Hindlimb muscle (tissue), 1 donor: ENCODE measurements around the gene CSPG5. TPM values are rescaled to one million over a fixed set of nuclear protein-coding genes. Genes with fewer than 3 reads are reported as not detected.

Experiments used
- DNase-seq: peaks from one replicate; pipeline ENCODE4 v3.0.0-alpha.2; 2013
- polyA plus RNA-seq: library from polyadenylated mRNA; unstranded; fragments of 120-200 nt; gene quantifications from one replicate; pipeline ENCODE4 v1.2.1, GENCODE V29; 2013; ENCODE audit not compliant: insufficient read length

The CSPG5 gene
- polyA plus RNA-seq, 1 donor: 1.6 TPM

DNA sequence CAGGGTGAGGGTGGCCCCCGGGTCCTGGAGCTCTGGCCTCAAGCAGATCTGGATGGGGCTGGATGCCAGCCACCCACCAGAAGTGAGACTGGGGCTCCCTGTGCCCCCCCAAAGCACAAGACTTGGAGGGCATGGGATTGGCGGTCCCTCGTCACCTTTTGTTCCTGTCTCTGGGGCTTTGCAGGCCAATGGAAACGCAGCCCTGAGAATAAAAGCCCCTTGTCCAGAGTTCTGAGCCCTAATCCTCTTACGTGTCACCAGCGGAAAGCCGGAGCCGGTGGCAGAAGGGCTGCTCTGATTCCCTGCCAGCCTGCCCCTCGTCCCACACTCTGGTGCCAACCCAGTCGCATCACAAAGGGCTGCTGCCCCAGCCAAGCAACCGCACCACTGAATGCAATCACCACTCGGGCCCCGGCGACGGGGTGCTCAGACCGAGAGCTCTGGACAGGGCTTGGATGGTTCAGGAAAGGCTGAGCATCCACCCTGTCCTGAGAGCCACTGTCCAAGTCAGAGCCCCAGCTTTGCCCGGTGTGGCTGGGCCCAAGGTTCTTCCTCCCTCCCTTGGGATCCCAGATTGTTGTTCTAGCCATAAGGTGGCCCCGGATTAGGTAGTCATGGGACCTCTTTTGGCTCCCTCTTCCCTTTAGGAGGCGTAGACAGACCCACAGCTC lies 42.3 kb downstream of the CSPG5 start:
- no peak for DNase-seq

DNA sequence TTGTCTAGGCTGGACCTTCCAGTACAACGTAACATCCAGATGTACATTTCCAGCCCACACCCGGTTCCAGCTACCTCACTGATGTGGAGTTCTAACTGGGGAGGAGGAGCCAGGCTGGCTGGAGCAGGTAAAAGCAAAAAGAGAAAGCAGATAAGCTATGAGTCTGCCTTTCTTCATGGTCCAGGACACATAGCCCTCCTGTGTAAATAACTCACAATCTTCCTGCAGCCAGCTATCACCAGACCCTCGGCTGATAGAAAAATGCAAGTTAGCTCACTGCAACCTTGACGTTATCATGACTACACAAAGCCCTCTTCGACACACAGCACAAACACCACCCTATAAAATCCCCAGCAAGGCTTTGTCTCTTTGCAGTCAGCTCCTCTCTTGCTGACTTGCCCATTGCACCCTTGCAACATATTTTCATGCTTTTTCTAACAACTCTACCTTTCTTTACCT lies 44.6 kb downstream of the CSPG5 start:
- no peak for DNase-seq

DNA sequence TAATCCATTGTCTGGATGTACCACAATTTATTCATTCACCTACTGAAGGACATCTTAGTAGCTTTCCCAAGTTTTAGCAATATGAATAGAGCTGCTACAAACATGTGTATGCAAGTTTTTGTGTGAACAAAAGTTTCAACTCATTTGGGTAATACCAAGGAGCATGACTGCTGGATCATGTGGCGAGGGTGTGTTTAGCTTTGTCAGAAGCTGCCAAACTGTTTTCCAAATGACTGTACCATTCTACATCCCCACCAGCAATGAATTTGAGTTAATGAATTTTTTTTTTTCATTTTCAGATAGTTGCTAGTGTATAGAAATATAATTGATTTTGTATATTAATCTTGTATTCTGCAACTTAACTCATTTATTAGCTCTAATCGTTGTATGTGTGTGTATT lies 45.2 kb downstream of the CSPG5 start:
- DNase-seq: no peak

DNA sequence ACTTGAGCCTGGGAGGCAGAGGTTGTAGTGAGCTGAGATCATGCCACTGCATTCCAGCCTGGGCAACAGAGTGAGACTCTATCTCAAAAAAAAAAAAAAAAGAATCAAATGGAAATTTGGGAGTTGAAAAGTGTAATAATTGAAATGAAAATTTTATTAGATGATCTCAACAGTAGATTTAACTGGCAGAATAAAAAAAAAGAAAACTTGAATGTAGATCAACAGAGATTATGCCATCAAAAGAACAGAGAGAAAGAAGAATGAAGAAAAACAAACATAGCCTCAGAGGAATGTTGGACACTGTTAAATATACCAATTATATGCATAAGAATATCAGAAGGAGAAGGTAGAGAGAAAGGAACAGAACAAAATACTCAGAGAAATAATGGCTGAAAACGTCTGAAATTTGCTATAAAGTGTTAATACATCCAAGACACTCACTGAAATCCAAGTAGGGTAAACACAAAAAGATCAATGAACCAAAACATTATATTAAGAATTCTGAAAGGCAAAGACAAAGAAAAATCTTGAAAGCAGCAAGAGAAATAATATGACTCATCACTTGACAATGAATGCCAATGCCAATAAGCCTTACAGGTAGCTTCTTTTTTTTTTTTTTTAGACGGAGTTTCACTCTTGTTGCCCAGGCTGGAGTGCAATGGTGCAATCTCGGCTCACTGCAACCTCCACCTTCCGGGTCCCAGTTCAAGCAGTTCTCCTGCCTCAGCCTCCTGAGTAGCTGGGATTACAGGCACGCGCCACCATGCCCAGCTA lies 50.5 kb downstream of the CSPG5 start:
- no peak for DNase-seq

DNA sequence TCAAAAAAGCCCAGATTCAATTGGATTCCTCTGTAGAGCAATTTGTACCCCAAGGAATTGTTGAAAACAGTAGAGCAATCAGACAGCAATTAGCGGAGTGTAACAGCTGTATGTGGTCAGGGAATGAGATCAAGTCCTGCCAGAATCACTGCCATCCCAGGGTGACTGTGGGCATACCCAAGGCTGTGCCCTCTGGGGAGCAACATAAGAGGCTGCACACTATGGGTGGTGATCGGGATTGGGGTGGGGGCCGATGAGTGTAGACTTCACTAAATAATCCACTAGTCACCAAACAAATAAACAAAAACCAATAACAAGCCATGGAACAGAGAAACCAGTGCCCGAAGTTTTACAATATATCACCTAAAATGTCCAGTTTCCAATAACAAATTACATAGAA lies 53.0 kb downstream of the CSPG5 start:
- no peak for DNase-seq

DNA sequence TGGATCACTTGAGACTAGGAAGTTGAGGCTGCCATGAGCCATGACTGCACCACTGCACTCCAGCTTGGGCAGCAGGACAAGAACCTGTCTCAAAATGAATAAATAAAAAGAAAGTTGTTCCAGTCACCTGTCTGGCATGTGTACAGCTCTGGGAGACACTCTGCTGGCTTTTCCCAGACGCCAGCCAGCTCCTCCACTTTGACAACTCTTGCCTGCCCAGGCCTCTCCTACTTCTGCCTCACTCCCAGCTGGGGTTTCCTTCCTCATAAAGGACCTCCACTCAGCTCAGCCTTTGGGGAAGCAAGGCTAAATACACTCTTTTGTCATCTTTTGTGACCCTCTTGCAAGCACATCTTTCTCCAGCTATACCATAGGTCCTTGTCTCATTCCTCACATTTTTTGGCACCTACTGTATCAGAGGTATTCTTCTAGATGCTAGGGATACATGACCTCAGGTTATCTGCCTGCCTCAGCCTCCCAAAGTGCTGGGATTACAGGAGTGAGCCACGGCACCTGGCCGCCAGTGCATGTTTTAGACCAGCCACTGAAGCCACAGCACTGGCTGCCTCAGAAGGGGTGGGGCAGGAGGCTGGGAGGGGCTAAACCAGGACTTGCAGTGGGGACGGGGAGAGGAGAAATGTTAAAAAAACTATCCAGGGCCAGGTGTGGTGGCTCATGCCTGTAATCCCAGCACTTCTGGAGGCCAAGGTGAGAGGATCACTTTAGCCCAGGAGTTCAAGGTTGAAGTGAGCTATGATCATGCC lies 55.2 kb downstream of the CSPG5 start:
- no peak for DNase-seq

DNA sequence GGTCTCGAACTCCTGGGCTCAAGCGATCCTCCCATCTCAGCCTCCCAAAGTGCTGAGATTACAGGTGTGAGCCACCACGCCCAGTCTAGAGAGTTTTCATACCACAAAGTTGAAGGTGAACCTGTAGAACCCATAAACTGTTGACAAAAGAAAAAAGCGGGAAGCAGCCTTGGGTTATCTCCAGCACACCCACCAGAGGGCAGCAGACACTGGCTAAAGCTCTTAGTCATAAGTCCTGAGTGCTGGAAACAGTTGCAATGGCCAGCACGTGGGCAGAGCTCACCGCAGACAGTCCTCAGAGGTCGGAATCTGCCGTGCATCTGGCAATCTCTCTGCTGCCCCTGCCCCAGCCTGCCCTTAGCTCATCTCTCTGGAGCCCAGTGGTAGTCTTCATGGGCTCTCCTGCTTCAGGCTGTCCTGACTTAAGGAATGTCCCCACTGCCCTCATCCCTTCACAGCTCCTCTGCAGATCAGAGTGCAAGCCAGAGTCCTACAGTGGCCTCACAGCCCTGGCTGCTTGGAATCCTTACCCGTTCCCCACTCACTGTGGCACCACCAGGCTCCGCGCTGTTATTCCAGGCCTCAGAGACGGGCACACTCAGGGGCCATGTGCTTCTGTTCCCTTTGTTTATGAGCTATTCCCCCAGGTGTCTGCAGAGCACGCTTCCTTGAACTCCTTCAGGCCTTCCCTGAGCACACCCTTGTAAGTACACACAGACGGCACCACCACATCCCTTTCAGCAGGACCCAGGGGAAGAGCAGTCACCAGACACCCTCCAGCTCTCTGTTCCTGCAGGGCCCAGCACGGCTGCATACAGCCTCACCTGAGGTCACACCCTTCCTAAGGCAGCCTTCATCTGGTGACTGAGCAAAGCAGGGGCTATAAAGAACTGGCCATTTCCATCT lies 56.3 kb downstream of the CSPG5 start:
- DNase-seq: peak; percentile 88

DNA sequence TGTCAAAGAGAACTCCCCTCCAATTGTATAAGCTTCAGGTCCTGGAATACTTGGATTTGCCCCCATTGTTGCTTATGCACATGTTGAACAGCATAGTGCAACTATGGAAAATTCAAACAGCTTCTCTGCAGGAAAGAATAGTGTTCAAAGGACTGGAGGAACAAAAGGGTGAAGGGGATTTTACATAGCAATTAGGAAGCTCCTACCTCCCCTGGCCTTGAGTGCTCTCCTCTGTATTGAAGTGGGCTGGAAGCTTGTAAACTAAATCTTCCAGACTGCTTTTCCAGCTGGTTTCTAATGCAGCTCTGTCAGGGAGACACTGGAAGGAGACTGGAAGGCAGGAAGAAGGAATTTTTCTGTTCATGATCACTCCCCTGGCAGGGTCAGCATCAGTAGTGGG lies 57.9 kb downstream of the CSPG5 start:
- no peak for DNase-seq

DNA sequence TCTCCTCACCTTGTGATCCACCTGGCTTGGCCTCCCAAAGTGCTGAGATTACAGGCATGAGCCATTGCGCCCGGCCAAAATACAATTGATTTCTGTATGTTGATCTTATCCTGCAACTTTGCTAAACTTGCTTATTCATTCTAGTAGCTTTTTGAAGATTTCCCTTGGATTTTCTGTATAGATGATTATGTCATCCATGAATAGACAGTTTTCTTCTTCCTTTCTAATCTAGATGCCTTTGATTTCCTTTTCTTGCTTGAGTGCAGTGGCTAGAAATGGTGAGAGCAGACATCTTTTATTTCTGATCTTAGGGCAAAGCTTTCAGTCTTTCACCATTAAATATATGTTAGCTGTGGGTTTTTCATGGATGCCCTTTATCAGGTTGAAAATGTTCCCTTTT lies 60.7 kb downstream of the CSPG5 start:
- no peak for DNase-seq

DNA sequence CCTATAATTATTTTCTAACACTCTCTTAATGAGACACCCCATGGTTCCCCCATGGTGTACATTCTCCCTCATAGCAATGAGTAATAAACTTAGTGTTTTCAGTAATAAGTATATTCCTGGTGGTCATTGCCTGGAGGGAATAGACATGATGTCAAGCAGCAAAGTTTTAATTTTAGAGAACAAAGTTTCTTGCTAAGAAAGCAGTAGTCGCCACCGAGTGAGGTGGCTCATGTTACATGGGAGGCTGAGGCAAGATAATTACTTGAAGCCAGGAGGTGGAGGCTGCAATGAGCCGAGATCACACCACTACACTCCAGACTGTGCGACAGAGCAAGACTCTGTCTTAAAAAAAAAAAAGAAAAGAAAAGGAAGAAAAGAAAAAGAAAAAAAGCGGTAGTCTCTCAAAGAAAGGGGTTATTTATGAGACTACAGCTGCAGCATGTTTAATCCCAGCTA lies 62.8 kb downstream of the CSPG5 start:
- DNase-seq: no peak

DNA sequence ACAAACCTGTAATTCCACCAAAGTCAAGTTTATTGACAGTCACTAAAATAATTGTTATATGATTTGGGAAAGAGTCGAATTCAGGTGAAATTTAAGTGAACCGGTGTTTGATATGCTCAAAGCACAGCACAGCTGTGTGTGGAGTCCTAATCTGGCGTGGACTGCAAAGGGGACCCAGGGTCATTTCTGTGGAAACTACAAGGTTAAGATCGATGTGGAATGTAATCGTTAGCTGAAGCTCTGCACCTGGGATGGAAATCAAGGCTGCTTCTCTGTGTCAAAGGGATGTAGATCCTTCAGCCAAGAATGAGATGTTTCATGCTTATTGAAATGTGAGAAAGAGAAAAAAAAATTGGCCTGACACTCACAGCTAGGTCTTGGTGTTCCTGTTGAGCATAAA lies 63.6 kb downstream of the CSPG5 start:
- no peak for DNase-seq

DNA sequence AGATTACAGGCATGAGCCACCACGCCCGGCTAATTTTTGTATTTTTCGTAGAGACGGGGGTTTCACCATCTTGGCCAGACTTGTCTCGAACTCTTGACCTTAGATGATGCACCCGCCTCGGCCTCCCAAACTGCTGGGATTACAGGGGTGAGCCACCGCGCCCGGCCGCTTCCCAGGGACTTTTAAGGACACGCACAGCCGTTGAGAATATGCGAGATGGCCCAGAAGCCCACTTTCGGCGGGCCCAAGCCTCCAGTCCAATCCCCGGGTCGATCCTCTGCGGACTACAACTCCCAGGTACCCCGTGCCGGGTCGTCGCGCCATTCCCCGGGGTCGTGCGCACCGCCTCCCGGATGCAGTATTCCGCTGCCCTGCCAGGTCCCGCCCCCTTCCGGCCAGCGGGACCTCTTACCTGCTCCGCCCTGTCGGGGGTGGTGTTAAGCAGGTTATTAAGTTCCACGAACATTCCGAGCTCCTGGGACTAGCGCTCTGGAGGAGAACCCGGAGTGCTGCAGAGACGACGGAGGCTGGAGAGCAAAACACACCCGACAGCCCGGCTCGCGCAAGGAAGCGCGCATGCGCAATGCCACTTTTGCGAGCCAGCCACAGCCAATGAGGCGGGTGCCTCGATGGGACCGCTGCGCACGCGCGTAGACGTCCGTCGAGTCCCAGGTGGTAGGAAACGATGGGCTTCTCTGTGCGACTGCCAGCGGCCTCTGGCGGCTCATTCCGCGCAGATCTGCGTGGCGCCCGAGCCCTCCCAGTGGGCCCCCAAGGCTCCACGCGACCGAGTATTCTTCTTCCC lies 65.3 kb downstream of the CSPG5 start, which contains the start of gene ELP6:
TSS of gene ELP6 (minus strand) at position 588 of the 805 bp plus-strand sequence. CDS start at position 466, 122 bp downstream.
- DNase-seq: peak; percentile 99

DNA sequence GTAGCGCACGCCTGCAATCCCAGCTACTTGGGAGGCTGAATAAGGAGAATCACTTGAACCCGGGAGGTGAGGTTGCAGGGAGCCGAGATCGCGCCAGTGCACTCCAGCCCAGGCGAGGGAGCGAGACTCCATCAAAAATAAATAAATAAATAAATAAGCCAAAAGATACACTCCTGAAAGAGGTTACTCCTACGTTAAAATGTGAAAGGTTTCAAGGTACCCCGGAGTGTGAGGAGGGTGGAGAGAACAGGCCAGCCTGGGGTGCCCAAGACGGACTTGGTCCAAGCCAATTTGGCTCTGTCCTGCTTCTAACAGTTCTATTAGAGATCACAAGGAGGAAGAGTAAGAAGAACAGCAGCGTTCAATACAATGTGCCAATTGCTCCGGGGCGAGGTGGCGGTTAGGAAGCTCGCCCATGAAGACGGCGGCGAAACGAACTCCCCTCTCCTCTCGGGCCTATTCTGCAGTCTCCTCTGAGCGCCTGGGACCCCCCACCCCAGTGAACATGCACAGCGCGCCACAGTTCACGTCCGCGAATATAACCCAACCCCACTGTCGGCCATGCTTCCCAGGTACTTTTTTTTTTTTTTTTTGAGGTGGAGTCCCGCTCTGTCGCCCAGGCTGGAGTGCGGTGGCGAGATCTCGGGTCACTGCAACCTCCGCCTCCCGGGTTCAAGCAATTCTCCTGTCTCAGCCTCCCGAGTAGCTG lies 66.1 kb downstream of the CSPG5 start:
- peak; percentile 36 for DNase-seq

Other genes starting within 250 kb of the CSPG5 start
- 28.3 TPM for gene PTPN23, start 197.8 kb downstream of the CSPG5 start, polyA plus RNA-seq
- 51.7 TPM for gene SCAP, start 102.9 kb downstream of the CSPG5 start, polyA plus RNA-seq
- 28.1 TPM for gene ELP6, start 65.2 kb downstream of the CSPG5 start, polyA plus RNA-seq
- 62.5 TPM for gene SMARCC1, start 203.0 kb upstream of the CSPG5 start, polyA plus RNA-seq
- 44.7 TPM for gene DHX30, start 224.3 kb upstream of the CSPG5 start, polyA plus RNA-seq